ENCODE measurements around the gene ZNF618.
"Not testable (repeated sequence)": the region's sequence is repeated elsewhere in the genome, so short reads cannot be mapped to it uniquely, and the experiment has no call there.

The ZNF618 gene

GRCh38 chr9:113988385-113989016, 112.4 kb downstream of the ZNF618 start:
- DNase-seq (ENCODE audit: low read depth), result no peak

- DNase-seq (ENCODE audit: low read depth), result no peak
These were observed 113.1 kb downstream of the ZNF618 start for GRCh38 chr9:113989017-113989713.

GRCh38 chr9:113989714-113990569, 113.8 kb downstream of the ZNF618 start:
- no peak for DNase-seq (ENCODE audit: low read depth)

- DNase-seq (ENCODE audit: low read depth), result no peak
These were observed 114.4 kb downstream of the ZNF618 start for GRCh38 chr9:113990570-113990907.

- no peak for DNase-seq (ENCODE audit: low read depth)
These were observed 114.9 kb downstream of the ZNF618 start for GRCh38 chr9:113990975-113991471.

GRCh38 chr9:113991714-113992113, 115.6 kb downstream of the ZNF618 start:
- no peak for DNase-seq (ENCODE audit: low read depth)

GRCh38 chr9:113992276-113992951, 116.3 kb downstream of the ZNF618 start:
- DNase-seq (ENCODE audit: low read depth), result no peak

GRCh38 chr9:113992994-113993393, 116.9 kb downstream of the ZNF618 start:
- DNase-seq (ENCODE audit: low read depth), result no peak

- no peak for DNase-seq (ENCODE audit: low read depth)
These were observed 117.9 kb downstream of the ZNF618 start for GRCh38 chr9:113993838-113994540.

- DNase-seq (ENCODE audit: low read depth), result no peak
These were observed 119.3 kb downstream of the ZNF618 start for GRCh38 chr9:113995401-113995800.

- no peak for DNase-seq (ENCODE audit: low read depth)
These were observed 119.9 kb downstream of the ZNF618 start for GRCh38 chr9:113995963-113996362.

GRCh38 chr9:113996531-113997001, 120.5 kb downstream of the ZNF618 start:
- DNase-seq (ENCODE audit: low read depth), result no peak

- not testable (repeated sequence) for DNase-seq (ENCODE audit: low read depth)
These were observed 121.0 kb downstream of the ZNF618 start for GRCh38 chr9:113997064-113997463.

GRCh38 chr9:113997610-113998009, 121.5 kb downstream of the ZNF618 start:
- DNase-seq (ENCODE audit: low read depth), result no peak

- no peak for DNase-seq (ENCODE audit: low read depth)
These were observed 122.0 kb downstream of the ZNF618 start for GRCh38 chr9:113998114-113998513.

- no peak for DNase-seq (ENCODE audit: low read depth)
These were observed 122.6 kb downstream of the ZNF618 start for GRCh38 chr9:113998525-113999255.

GRCh38 chr9:113999256-114000062, 123.3 kb downstream of the ZNF618 start:
- no peak for DNase-seq (ENCODE audit: low read depth)

- no peak for DNase-seq (ENCODE audit: low read depth)
These were observed 124.0 kb downstream of the ZNF618 start for GRCh38 chr9:114000063-114000454.

GRCh38 chr9:114000671-114001409, 124.7 kb downstream of the ZNF618 start:
- DNase-seq (ENCODE audit: low read depth), result no peak
